ENCODE measurements around the gene SUMO1. TPM values are rescaled to one million over a fixed set of nuclear protein-coding genes. Genes with fewer than 3 reads are reported as not detected.
"Not testable (repeated sequence)": the region's sequence is repeated elsewhere in the genome, so short reads cannot be mapped to it uniquely, and the experiment has no call there.

Gene SUMO1
- 100 to 1,000 TPM in 1 of 5 experiments, 10 to 100 TPM in 4; 48.1 to 104 (median 56.8) TPM for total RNA-seq
- polyA plus RNA-seq: 100 to 1,000 TPM; 103 to 186 TPM
- total RNA-seq: 54.5 reads per million, percentile 73 among the genes with 10 or more reads in this experiment

- H3K4me3 ChIP-seq (ENCODE audit: low read length): peak within 1 kb of the TSS; percentile 82
- no peaks in the 10 kb centered on the region for H3K9me3 ChIP-seq (ENCODE audit: control insufficient read depth in 2 of 3, low read length in 3 of 3)
- peaks cover 11% of the 10 kb centered on the region in 2 donors for H3K4me1 ChIP-seq (ENCODE audit: control insufficient read depth in 2 of 2, insufficient read depth in 2 of 2, low read length in 2 of 2)
- ChIA-PET POLR2A (interaction anchor here (0.7 to 1.2 kb wide), 4 partner anchors 10 to 1375 kb away, joined by 3 to 5 read pairs (median 3); partner anchors contain the start of gene CLK1), CTCF (interaction anchor here (0.7 kb wide), 1 partner anchor 900 kb away, joined by 3 read pairs; no protein-coding TSS in a partner anchor)
- intact Hi-C loops (cut with micrococcal nuclease): loop anchor here (1.0 to 5.0 kb wide), 8 partner anchors 27 to 1089 kb away; partner anchors contain the start of genes BMPR2 (in 2 of the 2), NOP58 (in 2 of the 2), ABI2 (in 1 of the 2) and FZD7 (in 1 of the 2)
- H3K36me3 ChIP-seq (ENCODE audit: control insufficient read depth in 2 of 3, insufficient read depth in 3 of 3, low read length in 3 of 3): peaks cover 0 to 7% (median 0%) of the 10 kb centered on the region in 3 experiments
- peak within 1 kb of the TSS; percentile 96 to 99 (median 97) for H3K27ac Mint-ChIP-seq
- DNase-seq (peak; percentile 80 to 95 (median 93)), ATAC-seq (peak; percentile 98)
- H3K4me1 Mint-ChIP-seq: peaks cover 10 to 51% (median 35%) of the 10 kb centered on the region in 7 donors
- peak within 1 kb of the TSS; percentile 91 to 100 (median 97) for H3K4me3 Mint-ChIP-seq
- peak within 1 kb of the TSS; percentile 88 for H3K27ac ChIP-seq (ENCODE audit: low read depth, low read length)
- H3K36me3 Mint-ChIP-seq: peaks cover 0 to 3% (median 0%) of the 10 kb centered on the region in 5 donors
- peaks cover 0 to 5% (median 0%) of the 10 kb centered on the region in 11 donors for H3K9me3 Mint-ChIP-seq
- H3K27me3 Mint-ChIP-seq: peaks cover 0 to 2% (median 0%) of the 10 kb centered on the region in 5 donors
- no peaks in the 10 kb centered on the region for H3K27me3 ChIP-seq (ENCODE audit: control insufficient read depth in 2 of 2, insufficient read depth in 2 of 2, low read length in 2 of 2)
These were observed at the start of gene SUMO1 for GRCh38 chr2:202238234-202239197. Gene SUMO1, minus strand, starts transcription at chr2:202238597. Its CDS starts 146 bp downstream, at chr2:202238451.

GRCh38 chr2:202286595-202286994, 48.2 kb upstream of the SUMO1 start:
- ChIA-PET CTCF (no interaction called here), POLR2A (no interaction called here)
- H3K36me3 Mint-ChIP-seq: peaks cover 8 to 44% (median 31%) of the 10 kb centered on the region in 5 donors
- no peak overlapping the region for H3K4me3 Mint-ChIP-seq
- Histone ChIP-seq H3K27ac (ENCODE audit: low read depth, low read length) (no peak overlapping the region), H3K9me3 (ENCODE audit: control insufficient read depth in 2 of 3, low read length in 3 of 3) (no peaks in the 10 kb centered on the region), H3K4me3 (ENCODE audit: low read length) (no peak overlapping the region), H3K36me3 (ENCODE audit: control insufficient read depth in 2 of 3, insufficient read depth in 3 of 3, low read length in 3 of 3) (peaks cover 38 to 96% (median 51%) of the 10 kb centered on the region in 3 experiments), H3K4me1 (ENCODE audit: control insufficient read depth in 2 of 2, insufficient read depth in 2 of 2, low read length in 2 of 2) (no peaks in the 10 kb centered on the region), H3K27me3 (ENCODE audit: control insufficient read depth in 2 of 2, insufficient read depth in 2 of 2, low read length in 2 of 2) (no peaks in the 10 kb centered on the region)
- no peaks in the 10 kb centered on the region for H3K9me3 Mint-ChIP-seq
- ATAC-seq (no peak), DNase-seq (no peak)
- peaks cover 0 to 6% (median 0%) of the 10 kb centered on the region in 7 donors for H3K4me1 Mint-ChIP-seq
- no peaks in the 10 kb centered on the region for H3K27me3 Mint-ChIP-seq
- intact Hi-C loops (cut with micrococcal nuclease): no loop called here
- peak overlapping the region in 3 of 9 donors; percentile 15 to 69 (median 46) for H3K27ac Mint-ChIP-seq

GRCh38 chr2:202278944-202279343, 40.5 kb upstream of the SUMO1 start:
- DNase-seq (no peak), ATAC-seq (peak; percentile 60)
- H3K9me3 ChIP-seq (ENCODE audit: control insufficient read depth in 2 of 3, low read length in 3 of 3): no peaks in the 10 kb centered on the region
- intact Hi-C loops (cut with micrococcal nuclease): loop anchor here (1.0 to 5.0 kb wide), 2 partner anchors 12 to 42 kb away; partner anchors contain the start of gene SUMO1 (in 1 of the 2)
- Mint-ChIP-seq H3K4me1 (peaks cover 4 to 29% (median 14%) of the 10 kb centered on the region in 7 donors), H3K27me3 (no peaks in the 10 kb centered on the region), H3K27ac (peak overlapping the region in 4 of 9 donors; percentile 2 to 85 (median 50)), H3K4me3 (no peak overlapping the region), H3K36me3 (peaks cover 3 to 28% (median 14%) of the 10 kb centered on the region in 5 donors), H3K9me3 (no peaks in the 10 kb centered on the region)
- peaks cover 24 to 81% (median 27%) of the 10 kb centered on the region in 3 experiments for H3K36me3 ChIP-seq (ENCODE audit: control insufficient read depth in 2 of 3, insufficient read depth in 3 of 3, low read length in 3 of 3)
- POLR2A ChIA-PET: interaction anchor here (0.5 to 1.4 kb wide), 3 partner anchors 8 to 1424 kb away, joined by 3 to 8 read pairs (median 5); no protein-coding TSS in a partner anchor
- H3K4me3 ChIP-seq (ENCODE audit: low read length): no peak overlapping the region
- H3K27me3 ChIP-seq (ENCODE audit: control insufficient read depth in 2 of 2, insufficient read depth in 2 of 2, low read length in 2 of 2): no peaks in the 10 kb centered on the region
- CTCF ChIA-PET: interaction anchor here (0.8 to 1.2 kb wide), 3 partner anchors 10 to 33 kb away, joined by 3 read pairs; no protein-coding TSS in a partner anchor
- H3K27ac ChIP-seq (ENCODE audit: low read depth, low read length): peak overlapping the region; percentile 21
- no peaks in the 10 kb centered on the region for H3K4me1 ChIP-seq (ENCODE audit: control insufficient read depth in 2 of 2, insufficient read depth in 2 of 2, low read length in 2 of 2)

- H3K4me1 ChIP-seq (ENCODE audit: control insufficient read depth in 2 of 2, insufficient read depth in 2 of 2, low read length in 2 of 2): peaks cover 0 to 1% of the 10 kb centered on the region in 2 donors
- H3K36me3 ChIP-seq (ENCODE audit: control insufficient read depth in 2 of 3, insufficient read depth in 3 of 3, low read length in 3 of 3): peaks cover 24 to 74% (median 27%) of the 10 kb centered on the region in 3 experiments
- peak overlapping the region in 7 of 9 donors; percentile 3 to 85 (median 57) for H3K27ac Mint-ChIP-seq
- H3K4me3 ChIP-seq (ENCODE audit: low read length): no peak overlapping the region
- H3K4me3 Mint-ChIP-seq: peak overlapping the region in 2 of 10 donors; percentile 40 to 41
- peak overlapping the region; percentile 21 for H3K27ac ChIP-seq (ENCODE audit: low read depth, low read length)
- H3K4me1 Mint-ChIP-seq: peaks cover 4 to 30% (median 16%) of the 10 kb centered on the region in 7 donors
- DNase-seq: no peak
- H3K9me3 ChIP-seq (ENCODE audit: control insufficient read depth in 2 of 3, low read length in 3 of 3): no peaks in the 10 kb centered on the region
- POLR2A ChIA-PET: interaction anchor here (0.6 to 1.4 kb wide), 4 partner anchors 8 to 115 kb away, joined by 3 to 8 read pairs (median 4); no protein-coding TSS in a partner anchor
- ATAC-seq: no peak
- intact Hi-C loops (cut with micrococcal nuclease): loop anchor here (1.0 to 5.0 kb wide), 2 partner anchors 11 to 41 kb away; partner anchors contain the start of gene SUMO1 (in 1 of the 2)
- no peaks in the 10 kb centered on the region for H3K27me3 Mint-ChIP-seq
- H3K9me3 Mint-ChIP-seq: no peaks in the 10 kb centered on the region
- CTCF ChIA-PET: interaction anchor here (0.6 to 1.2 kb wide), 2 partner anchors 34 to 69 kb away, joined by 3 read pairs; no protein-coding TSS in a partner anchor
- H3K27me3 ChIP-seq (ENCODE audit: control insufficient read depth in 2 of 2, insufficient read depth in 2 of 2, low read length in 2 of 2): no peaks in the 10 kb centered on the region
- H3K36me3 Mint-ChIP-seq: peaks cover 3 to 27% (median 14%) of the 10 kb centered on the region in 5 donors
These were observed 39.8 kb upstream of the SUMO1 start for GRCh38 chr2:202278036-202278760.

GRCh38 chr2:202276078-202276720, 37.8 kb upstream of the SUMO1 start:
- H3K27me3 ChIP-seq (ENCODE audit: control insufficient read depth in 2 of 2, insufficient read depth in 2 of 2, low read length in 2 of 2); H3K9me3 Mint-ChIP-seq; DNase-seq; ATAC-seq; H3K27me3 Mint-ChIP-seq; H3K4me3 ChIP-seq (ENCODE audit: low read length); CTCF ChIA-PET; H3K27ac ChIP-seq (ENCODE audit: low read depth, low read length); H3K9me3 ChIP-seq (ENCODE audit: control insufficient read depth in 2 of 3, low read length in 3 of 3): not testable (repeated sequence)
- Histone ChIP-seq H3K36me3 (ENCODE audit: control insufficient read depth in 2 of 3, insufficient read depth in 3 of 3, low read length in 3 of 3) (peaks cover 16 to 54% (median 22%) of the 10 kb centered on the region in 3 experiments), H3K4me1 (ENCODE audit: control insufficient read depth in 2 of 2, insufficient read depth in 2 of 2, low read length in 2 of 2) (peaks cover 5 to 16% of the 10 kb centered on the region in 2 donors)
- H3K4me1 Mint-ChIP-seq: peaks cover 4 to 42% (median 29%) of the 10 kb centered on the region in 7 donors
- H3K36me3 Mint-ChIP-seq: peaks cover 3 to 20% (median 9%) of the 10 kb centered on the region in 5 donors
- intact Hi-C loops (cut with micrococcal nuclease): loop anchor here in 1 of 2 donors (5.0 kb wide), 1 partner anchor 39 kb away; the partner anchor contains the start of gene SUMO1
- H3K4me3 Mint-ChIP-seq: peak overlapping the region in 2 of 10 donors; percentile 42 to 61
- POLR2A ChIA-PET: interaction anchor here (0.6 kb wide), 1 partner anchor 1053 kb away, joined by 3 read pairs; no protein-coding TSS in a partner anchor
- H3K27ac Mint-ChIP-seq: peak overlapping the region in 2 of 9 donors; percentile 21 to 83
